Right lobe of liver (tissue), 4 donors: ENCODE measurements around the gene ASMT.

Experiments
- POLR2A ChIP-seq: fragments of 450-650 bp; IDR thresholded peaks from one replicate; pipeline ENCODE4 v1.6.1; 2017; ENCODE audit warnings: antibody characterized with exemption, mild to moderate bottlenecking
- TF ChIP-seq, protein P1 (sequence below), 4 donors: fragments of 200-600 bp in 3 of 4; fragments of 450-650 bp in 1 of 4; IDR thresholded peaks; one replicate each; pipeline versions ENCODE4 v1.5.1 to v1.8.0; 2016 to 2022; ENCODE audit warnings: antibody characterized with exemption in 4 of 4, mild to moderate bottlenecking in 2 of 4
- donor health status: DM: no; HTN: no; CAD: no.
- donor health status: DM: no; HTN: no; CAD: no.
- donor health status: DM: no; HTN: yes; CAD: no.

DNA sequence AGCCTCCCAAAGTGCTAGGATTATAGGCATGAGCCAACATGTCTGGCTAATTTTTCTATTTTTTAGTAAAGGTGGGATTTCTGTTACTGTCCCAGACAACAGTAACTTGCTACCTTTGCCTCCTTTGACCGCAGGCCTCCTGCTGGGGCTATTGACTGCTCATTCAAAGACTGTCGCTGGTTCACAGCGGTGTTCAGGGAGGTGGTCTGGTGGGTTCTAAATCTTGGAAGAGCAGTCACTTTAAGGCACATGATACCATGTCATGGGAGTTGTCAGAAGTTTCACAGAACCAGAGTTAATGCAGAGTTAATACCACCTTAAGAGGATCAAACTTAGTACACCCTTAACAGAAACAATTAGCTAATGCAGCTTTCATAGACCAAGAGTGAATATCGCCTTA, 3.8 kb downstream of the ASMT start:
- TF ChIP-seq, protein P1, sequence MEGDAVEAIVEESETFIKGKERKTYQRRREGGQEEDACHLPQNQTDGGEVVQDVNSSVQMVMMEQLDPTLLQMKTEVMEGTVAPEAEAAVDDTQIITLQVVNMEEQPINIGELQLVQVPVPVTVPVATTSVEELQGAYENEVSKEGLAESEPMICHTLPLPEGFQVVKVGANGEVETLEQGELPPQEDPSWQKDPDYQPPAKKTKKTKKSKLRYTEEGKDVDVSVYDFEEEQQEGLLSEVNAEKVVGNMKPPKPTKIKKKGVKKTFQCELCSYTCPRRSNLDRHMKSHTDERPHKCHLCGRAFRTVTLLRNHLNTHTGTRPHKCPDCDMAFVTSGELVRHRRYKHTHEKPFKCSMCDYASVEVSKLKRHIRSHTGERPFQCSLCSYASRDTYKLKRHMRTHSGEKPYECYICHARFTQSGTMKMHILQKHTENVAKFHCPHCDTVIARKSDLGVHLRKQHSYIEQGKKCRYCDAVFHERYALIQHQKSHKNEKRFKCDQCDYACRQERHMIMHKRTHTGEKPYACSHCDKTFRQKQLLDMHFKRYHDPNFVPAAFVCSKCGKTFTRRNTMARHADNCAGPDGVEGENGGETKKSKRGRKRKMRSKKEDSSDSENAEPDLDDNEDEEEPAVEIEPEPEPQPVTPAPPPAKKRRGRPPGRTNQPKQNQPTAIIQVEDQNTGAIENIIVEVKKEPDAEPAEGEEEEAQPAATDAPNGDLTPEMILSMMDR (IDR thresholded peaks at IDR 0.05) = no peak
- no peak for TF ChIP-seq POLR2A
